GM12892 (cell line): Measurements from ENCODE around the gene FXYD7.

Source experiments
- POLR2A ChIP-seq: IDR thresholded peaks from 2 replicates; pipeline ENCODE4 v1.6.1; 2011; ENCODE audit warnings: low read depth, low read length, control low read depth
- POLR2AphosphoS5 ChIP-seq: IDR thresholded peaks from 2 replicates; pipeline ENCODE4 v1.6.1; 2011; ENCODE audit warnings: low read depth, low read length, control low read depth
- TAF1 ChIP-seq: IDR thresholded peaks from 2 replicates; pipeline ENCODE4 v1.6.1; 2011; ENCODE audit warnings: low read depth, mild to moderate bottlenecking, control low read depth, low read length, borderline replicate concordance

DNA sequence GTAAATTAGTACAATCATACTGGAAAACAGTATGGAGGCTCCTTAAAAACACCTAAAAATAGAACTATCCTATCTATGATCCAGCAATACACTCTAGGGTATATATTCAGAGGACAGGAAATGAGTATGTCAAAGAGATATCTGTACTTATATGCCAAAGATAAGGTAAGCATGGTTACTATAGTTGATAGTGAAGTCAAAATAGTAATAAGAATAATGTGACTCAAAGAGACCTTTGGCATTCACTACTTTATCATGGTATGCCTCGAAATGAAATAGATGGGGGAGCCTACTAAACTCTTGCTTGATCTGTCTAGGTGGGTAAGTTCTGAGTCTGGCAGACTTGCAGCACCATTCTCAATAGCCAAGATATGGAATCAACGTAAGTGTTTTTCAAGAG, 41.8 kb downstream of the FXYD7 start:
- no peak for TF ChIP-seq POLR2A
- no peak for TF ChIP-seq POLR2AphosphoS5
- TF ChIP-seq TAF1: no peak
